GM21390 (cell line): Measurements from ENCODE around the gene RARA.

Source experiments
- ATAC-seq: cut with Tn5 transposase; IDR thresholded peaks from one replicate; pipeline ENCODE4 v1.9.1; 2021; ENCODE audit not compliant: unreplicated experiment

Gene RARA

DNA sequence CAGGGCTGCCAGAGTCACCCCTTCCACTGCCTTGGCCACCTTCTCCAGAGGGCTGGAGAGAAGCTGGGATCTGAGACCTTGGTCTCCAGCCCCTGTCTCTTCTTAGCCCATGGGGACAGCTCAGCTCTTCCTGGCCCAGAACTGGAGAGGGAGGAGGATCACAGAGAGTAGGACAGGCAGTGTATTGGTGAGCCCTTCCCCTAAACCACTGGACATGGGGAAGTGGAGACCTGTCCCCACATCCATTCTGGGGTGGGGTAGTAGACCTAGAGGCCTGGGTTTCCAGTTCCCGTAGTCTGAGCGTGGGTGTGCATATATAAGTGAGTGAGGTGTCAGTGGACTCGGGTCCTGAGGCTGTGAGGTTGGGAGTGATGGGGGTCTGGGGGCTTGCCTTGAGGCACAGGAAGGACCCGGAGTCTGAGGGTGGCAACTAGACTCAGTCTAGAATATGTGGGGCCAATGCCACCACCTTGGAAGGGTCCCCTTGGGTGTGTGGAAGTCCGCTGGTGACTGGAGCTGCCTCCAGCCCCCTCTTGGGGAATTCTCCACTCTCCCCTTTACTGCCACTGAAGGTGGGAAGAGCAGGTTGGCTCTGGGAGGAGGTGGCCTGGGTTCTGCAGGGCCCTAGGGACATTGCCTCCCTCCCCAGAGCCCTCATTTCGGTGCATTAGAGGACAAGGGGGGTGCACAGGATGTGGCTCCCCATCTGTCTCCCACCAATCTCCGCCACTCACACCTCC is 35.6 kb downstream of the RARA start:
- ATAC-seq: no peak

DNA sequence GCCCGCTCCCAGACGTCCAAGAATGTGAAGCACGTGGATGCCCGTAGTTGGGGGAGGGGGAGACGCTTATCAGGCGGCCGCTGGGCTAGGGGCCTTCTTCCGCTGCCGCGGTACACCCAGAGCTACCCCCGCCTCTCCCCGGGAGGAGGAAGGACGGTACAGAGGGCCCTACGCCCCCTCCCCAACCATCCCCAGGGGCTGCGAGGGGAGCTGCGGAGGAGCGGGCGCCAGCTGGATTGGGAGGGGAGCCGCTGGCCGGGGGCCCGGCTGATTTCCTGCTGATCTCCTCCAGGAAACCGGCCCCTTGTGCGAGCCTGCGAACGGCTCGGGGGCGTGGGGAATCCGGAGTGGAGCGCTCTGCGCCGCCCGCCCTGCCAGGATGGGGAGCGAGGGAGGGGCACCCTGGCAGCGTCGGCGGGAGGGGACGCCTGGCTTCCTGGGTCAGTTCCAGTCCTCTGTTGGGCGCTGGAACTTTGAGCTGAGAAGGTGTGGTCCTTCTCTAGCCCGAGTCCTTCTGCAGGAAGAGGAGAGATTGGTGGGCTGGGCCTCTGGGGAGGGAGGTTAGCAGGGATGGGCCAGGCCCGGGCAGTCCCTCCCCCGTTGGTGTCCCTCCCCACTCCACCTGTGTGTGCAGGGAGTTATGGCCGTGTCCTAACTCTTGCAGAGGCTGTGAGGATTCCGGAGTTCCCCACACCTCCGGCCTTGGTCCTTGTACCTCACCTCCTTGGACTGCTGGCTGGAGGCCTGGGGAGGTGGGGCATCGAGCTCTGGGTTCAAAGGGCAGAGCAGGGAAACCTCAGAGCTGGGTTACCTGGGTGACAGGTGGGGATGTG is 36.4 kb downstream of the RARA start:
- no peak for ATAC-seq

DNA sequence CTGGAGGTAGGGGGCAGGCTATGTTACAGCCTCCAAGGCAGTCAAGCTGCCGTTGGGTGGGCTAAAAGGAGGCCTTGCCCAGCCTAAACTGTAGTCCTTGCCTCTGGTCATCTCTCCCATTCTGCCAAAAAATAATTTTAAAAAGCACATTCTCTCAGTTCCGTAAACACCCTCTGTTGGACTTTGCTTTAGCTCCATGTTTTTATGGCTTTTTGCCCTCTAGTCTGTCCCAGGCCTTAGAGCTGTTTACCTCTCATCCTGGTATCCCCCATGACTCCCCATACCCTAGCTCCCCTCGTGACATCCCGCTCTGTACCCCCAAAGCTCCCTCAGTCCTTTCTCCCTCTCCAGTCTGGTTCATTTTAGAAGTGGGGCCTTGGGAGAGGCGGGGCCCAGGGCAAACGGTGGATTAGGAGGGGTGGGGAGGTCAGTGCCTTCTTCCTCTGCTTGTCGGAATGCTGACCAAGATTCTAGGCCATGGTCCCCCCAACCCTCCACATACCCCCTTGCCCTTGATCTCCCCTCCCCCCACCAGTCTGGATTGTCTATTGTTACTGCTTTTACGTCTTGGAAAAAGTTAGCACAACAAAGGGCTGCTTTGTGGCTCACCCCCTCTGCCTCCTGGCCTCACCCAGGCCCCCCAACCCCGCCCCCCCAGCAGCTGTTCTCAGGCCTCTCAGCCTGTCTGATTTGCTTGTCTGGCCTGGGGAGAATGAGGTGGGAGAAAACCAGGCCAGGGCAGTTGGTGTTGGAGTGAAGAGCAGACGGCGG is 37.2 kb downstream of the RARA start:
- ATAC-seq: no peak

DNA sequence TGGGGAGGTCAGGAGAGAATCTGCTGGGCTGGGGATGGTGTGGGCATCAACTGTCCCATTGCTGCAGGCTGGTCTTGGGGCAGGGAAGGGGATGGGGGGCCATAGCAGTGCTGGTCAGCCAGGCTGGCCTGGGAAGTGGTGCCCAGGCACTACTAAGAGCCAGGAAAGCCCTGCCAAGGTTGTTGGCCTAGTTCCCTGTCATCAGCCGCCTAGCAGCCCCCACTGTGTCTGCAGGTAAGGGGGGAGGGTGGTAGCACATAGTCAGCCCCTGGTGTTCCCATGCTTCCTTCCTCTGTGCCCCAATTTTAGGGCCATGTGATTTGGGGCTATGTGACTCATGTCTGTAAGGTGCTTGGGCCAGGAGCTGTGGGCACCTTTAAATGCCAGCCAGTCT is 37.8 kb downstream of the RARA start:
- ATAC-seq: no peak

DNA sequence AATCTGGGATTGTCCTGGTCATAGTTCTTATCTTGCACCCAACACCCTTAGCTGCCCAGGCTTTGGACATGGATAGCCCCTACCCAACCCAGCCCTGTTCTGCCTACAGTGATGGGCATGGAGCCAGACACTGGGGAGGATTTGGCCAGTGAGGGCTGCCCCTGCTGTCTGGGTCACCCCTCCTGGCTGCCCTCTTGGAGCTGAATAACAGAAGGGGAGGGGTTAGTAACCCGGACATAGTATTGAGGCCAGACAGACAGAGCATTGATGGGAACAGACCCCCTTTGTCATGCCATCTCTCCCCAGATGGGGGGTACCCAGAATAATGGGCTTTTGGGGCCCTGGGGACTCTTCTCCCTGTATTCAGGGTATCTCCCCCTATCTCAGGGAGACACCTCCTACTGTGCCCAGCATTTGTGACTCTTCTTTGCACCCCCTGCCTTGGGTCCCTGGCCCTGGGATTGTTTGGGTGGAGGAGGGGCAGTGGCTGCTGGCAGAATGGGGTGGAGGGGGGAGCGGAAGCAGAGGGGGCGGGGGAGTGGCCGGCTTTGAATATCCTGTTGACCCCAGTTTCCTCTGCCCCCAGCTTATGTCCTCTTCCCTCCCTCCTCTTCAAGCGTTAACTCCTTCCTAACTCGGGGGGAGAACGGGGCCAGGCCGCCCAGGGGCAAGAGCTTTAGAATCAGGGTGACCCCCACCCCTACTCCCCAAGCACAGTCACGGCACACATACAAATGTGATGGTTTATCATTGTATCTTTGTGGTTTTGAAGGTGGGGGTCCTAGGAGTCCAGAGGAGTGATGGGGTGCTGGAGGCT is 38.5 kb downstream of the RARA start:
- ATAC-seq: no peak

DNA sequence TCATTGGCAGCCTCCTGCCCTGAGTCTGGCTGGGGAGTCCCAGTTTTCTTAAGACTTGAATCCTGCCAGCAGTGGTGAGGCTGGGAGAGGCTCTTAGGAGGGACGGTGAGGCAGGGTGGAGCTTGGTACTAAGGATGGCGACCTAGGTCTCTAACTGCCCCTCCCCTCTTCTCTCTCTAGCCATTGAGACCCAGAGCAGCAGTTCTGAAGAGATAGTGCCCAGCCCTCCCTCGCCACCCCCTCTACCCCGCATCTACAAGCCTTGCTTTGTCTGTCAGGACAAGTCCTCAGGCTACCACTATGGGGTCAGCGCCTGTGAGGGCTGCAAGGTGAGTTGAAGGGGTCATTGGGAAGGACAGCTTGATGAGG is 39.1 kb downstream of the RARA start:
- ATAC-seq: no peak

DNA sequence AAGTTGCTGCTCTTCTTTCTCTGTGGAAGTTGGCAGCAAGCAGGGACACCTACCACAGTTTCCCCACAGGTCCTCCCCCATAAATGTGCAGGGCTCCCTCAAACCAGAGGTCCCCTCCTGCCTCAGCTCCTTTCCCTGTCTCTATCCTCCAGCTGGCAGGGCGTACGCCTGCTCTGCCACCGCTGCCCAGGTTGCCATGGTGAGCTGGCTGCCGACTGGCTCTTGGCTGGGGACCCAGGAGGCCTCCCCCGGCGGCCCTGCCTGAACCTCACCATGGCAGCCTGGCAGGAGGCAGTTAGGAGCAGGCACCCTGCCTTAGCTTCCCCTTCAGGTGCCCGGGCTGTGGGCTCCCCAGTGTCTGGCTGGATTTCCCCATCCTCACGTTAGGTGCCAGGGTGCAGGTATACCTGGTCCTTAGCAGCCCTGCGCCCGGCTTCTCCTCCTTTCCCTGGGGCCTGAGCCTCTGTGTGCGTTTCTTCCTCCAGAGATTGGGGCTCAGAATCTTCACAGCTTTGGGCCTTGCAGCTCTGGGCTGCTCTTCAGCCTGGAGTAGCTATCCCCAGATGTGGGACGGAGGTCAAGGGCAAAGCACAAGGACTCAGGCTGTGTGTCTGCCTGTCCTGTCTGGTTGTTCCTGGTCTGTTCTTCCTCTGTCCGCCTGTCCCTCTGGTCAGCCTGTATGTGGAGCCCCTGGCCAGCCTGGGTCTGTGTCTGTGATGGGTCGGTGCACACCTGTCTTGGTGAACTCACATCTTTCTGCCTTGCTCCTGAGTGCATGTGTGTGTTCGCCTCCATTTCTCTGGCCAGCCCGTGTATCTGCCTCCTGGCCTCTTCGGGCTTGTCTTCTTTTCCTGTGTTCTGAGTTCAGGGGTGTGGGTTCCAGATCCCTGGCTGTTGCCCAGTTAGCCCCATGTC is 39.8 kb downstream of the RARA start:
- no peak for ATAC-seq

DNA sequence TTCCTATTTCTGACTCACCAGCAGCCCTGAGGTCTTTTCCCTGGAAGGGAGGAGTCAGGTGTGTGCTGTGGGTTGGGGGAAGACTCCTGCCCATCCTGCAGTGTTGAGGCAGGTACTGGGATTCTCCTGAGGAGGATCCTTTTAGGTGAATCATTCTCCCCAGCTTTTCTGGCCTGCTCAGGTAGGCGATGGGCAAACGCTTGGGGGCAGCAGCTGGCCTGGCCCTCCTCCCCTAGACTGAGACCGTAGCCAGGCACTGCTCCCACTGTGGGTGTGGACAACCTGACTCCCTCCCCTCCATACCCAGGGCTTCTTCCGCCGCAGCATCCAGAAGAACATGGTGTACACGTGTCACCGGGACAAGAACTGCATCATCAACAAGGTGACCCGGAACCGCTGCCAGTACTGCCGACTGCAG is 40.5 kb downstream of the RARA start:
- no peak for ATAC-seq

DNA sequence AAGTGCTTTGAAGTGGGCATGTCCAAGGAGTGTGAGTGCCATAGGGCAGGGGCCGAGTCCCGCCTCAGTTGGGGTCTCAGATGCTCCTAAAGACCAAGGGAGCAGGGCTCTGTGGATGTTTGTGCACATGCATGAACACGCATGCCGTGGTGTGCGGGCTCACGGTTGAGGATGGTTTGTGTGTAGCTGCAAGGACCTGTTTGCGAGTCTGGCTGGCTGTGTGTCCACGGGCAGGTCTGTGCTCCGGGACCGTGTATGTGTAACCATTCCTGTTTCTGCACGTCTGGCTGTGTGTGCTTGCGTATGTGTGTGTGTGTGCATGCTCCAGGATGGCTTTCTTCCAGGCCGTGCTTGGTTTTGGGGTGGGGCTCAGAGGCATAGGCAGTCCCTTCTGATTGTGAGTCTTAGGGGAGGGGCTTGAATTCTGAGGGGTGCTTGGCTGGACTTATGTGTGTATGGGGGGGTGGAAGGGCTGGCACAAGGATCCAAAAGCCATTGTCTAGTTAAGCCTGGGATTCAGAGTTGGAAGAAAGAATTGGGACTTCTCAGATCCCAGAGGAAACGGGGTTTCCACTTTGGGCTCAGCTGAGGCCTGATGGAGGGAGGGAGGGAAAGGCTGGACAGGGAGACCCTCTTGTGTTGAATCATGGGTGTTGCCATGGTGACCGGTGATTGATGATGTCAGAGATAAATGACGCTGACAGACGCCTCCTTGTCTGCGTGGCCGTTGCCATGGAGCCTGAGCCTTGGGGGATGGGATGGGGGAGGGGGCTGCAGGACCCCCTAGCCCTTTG is 41.1 kb downstream of the RARA start:
- no peak for ATAC-seq

DNA sequence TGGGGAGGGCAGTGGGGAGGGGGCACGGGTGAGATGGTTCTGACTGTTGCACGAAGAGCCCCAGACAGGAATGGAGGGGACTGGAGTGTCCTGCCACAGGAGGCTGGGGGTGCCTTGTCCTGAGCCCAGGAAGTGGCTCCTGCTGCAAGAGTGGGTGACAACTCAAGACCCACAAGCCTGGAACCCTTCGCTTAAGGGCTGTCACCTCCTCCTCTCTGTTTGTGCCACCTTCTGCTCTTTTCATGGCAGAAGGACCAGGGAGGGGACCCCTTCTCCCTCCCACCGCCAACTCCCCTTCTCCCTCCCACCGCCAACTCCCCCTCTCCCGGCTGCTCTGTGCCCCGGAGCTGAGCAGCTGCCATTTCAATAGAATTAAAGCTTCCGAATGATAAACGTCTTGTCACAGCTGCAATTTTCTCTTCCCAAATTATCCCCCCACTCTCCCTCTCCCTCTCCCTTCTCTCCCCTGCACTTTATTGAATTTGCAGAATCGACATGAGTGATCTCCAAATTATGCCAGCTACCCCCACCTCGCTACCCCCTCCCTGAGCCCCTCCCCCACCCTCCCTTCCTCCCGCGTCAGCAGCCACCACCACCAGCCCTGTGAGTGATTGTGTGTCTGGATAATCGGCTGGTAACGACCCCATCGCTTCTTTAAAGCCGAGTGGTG is 41.8 kb downstream of the RARA start:
- no peak for ATAC-seq

DNA sequence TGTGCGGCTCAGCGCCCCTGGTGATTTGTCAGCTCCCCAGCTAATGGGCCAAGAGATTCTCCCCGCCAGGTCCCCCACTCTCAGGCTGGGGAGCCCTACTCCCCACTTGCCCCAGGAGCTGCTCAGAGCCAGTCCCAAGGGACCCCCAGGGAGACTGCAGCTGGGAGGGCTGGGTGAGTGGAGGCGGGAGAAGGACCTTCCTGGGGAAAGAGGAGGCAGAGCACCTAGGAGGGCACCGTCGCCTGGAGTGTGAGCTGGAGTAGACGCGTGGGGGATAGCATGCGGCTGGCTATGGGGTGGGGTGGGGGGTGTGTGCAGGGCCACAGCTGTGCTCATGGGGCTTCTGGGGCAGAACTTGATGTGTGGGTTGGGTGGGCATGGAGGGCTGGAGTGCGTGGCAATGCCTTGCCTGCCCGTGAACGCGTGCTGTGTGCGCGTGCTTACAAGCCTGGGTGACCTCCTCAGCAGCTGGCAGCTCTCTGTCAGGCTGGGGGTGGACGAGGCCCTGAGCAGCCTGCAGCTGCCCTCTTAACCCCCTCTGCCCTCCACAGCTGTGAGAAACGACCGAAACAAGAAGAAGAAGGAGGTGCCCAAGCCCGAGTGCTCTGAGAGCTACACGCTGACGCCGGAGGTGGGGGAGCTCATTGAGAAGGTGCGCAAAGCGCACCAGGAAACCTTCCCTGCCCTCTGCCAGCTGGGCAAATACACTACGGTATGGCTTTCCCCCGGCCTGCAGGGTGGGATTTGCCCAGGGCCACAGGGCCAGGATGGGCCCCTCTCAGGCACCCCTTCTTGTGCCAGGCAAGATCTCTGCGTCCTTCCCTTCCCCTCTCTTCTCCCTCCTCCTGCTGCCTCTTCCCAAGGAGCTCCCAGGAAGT is 42.6 kb downstream of the RARA start:
- no peak for ATAC-seq

DNA sequence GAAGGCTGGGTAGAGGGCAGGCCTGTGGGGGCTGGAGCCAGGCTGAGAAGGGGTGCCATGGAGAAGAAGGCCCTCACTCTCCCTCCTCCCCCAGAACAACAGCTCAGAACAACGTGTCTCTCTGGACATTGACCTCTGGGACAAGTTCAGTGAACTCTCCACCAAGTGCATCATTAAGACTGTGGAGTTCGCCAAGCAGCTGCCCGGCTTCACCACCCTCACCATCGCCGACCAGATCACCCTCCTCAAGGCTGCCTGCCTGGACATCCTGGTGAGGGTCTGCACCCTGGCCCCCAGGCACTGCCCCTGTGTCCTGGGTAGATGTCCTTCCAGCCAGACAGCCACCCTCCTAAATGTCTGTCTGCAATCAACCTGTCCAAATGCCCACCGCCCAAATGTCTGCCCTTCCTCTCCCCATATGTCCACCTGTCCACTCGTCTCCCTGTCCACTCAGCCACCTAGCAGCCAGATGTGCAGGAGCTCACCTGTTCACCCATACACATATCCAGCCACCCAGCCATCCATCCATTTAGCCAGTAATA is 43.3 kb downstream of the RARA start:
- no peak for ATAC-seq

DNA sequence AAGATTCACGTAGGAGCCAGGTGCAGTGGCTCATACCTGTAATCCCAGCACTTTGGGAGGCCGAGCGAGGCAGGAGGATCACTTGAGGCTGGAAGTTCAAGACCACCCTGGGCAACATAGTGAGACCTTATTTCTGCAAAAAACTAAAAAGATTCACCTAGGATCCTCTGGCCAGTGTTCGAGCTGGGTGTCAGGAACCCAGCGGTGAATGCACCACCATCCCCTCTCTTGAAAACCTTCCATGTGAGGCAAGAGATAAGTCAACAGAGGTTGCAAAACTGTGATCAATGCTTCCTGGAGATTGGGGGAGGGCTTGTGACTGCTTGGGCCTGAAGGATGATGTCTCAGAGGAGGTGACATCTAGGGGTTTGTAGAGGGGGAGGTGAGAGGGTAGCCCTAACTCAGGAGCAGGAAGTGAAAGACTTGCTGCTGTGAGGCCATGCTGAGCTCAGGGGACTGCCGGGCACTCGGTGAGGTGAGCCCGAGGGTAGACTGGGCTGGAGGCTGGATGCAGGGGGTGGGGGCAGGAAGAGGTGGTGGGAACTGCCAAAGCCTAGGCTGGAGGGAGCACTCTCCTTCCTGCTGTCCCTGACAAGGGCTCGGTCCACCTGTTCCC is 43.9 kb downstream of the RARA start:
- no peak for ATAC-seq

DNA sequence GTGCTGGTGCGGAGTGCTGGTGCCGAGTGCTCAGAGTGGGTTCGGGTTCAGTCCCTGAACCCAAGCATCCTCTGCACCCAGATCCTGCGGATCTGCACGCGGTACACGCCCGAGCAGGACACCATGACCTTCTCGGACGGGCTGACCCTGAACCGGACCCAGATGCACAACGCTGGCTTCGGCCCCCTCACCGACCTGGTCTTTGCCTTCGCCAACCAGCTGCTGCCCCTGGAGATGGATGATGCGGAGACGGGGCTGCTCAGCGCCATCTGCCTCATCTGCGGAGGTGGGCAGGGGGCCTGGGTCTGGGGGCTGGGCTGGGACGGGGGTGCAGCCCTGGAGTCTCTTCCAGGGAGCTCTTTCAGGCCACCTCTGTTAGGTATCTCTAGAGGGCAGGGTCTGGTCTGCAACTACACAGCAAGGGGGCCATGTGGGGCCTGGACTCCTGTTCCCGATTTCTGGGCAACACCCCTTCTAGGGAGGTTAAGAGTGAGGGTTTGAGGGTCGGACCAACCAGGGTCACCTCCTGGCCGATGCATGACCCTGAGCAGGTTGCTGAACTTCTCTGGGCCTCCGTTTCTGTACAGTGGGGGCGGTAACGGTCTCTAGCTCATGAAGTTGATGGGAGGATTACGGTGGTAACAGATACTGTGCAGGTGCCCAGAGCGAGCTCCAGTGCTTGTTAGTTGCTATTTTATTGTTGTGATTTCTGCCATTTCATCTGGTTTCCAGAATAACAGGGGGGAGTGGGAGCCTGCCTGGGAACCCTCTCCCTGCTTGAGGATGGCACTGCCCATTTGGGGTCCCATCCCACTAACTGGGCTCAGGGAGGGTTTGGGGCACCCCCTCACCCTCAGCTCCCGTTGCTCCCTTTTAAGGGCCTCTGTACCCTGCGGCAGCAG is 45.5 kb downstream of the RARA start:
- ATAC-seq: no peak

DNA sequence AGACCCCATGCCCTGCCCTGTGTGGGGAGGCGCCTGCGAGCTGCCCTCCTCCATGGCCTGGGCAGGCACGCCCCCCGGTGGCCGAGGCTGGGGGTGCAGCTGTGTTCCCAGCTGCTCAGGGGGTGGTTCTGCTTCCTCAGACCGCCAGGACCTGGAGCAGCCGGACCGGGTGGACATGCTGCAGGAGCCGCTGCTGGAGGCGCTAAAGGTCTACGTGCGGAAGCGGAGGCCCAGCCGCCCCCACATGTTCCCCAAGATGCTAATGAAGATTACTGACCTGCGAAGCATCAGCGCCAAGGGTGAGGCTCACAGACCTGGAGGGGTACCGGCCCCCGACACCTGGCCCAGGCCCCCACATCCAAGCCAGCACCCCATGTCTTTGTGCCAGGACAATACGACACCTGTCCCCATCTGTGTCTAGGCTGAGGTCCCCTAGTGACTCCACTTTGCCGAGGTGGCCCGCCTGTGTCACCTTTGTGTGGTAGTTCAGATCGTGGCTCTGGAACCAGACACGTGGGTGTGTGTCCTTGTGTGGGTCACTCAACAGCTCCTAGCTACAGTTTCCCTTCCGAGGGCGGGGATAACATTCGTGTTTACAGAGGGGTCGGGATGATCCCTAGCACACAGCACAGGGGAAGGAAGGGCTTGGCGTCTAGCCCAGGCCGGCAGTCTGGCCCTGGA is 46.3 kb downstream of the RARA start:
- no peak for ATAC-seq
